GM12878 (cell line): Measurements from ENCODE around the gene FGD4. TPM values are rescaled to one million over a fixed set of nuclear protein-coding genes. Genes with fewer than 3 reads are reported as not detected.

Experiments
- ATAC-seq: fragments of 200-7000 bp; cut with Tn5 transposase; 3 replicates; pipeline ENCODE4 v1.9.1; 2020; ENCODE audit warnings: mild to moderate bottlenecking, moderate library complexity
- BruUV-seq: library from RNA; stranded (reverse); fragments of 400-500 nt; replicated peaks from 2 replicates; lab custom pipeline; 2021; lab: Mats Ljungman, UMichigan
- CTCF ChIA-PET: fragments of 300-600 bp; sonication (Branson Sonifier 250); formaldehyde crosslinking; extraction: SDS; loops from one replicate; lab custom pipeline; 2021; ENCODE audit warnings: inconsistent platforms; lab: Yijun Ruan, JAX
- POLR2A ChIA-PET: fragments of 350-600 bp; formaldehyde crosslinking; extraction: SDS; loops from one replicate; lab custom pipeline; 2021; ENCODE audit warnings: inconsistent platforms; lab: Charles Lee
- RAD21 ChIA-PET: fragments of 300-600 bp; sonication (Branson Sonifier 250); formaldehyde crosslinking; loops from one replicate; lab custom pipeline; 2023; ENCODE audit warnings: antibody characterized with exemption; ENCODE audit not compliant: unreplicated experiment; lab: Charles Lee
- SMC1A ChIA-PET: fragments of 300-600 bp; sonication (Branson Sonifier 250); formaldehyde crosslinking; loops from one replicate; lab custom pipeline; 2023; ENCODE audit not compliant: unreplicated experiment, uncharacterized antibody; lab: Charles Lee
- DNase-seq: peaks from one replicate; pipeline ENCODE4 v3.0.0-alpha.2; 2011; ENCODE audit warnings: low read depth, low spot score
- FAIRE-seq: peaks from 3 replicates; lab custom pipeline; 2011; peaks lifted over from hg19 to GRCh38; lab: Jason Lieb, UNC
- H2AFZ ChIP-seq: 2 replicates; pipeline ENCODE4 v1.6.0; 2011; ENCODE audit warnings: low read depth, low read length, control low read depth; ENCODE audit not compliant: control insufficient read depth
- H3K27ac ChIP-seq: 2 replicates; pipeline ENCODE4 v1.5.1; 2011; ENCODE audit warnings: control low read depth; ENCODE audit not compliant: control insufficient read depth, insufficient read depth
- H3K27me3 ChIP-seq, 2 experiments: replicated peaks in 1 of 2; 2 replicates each; pipeline versions ENCODE4 v1.6.0 to v1.6.1; 2011; ENCODE audit warnings: low read length in 1 of 2; ENCODE audit not compliant: control insufficient read depth in 2 of 2, insufficient read depth in 2 of 2
- H3K36me3 ChIP-seq, 2 experiments: 2 replicates each; pipeline ENCODE4 v1.5.1; 2011; ENCODE audit warnings: low read length in 1 of 2; ENCODE audit not compliant: control insufficient read depth in 2 of 2, insufficient read depth in 2 of 2
- H3K4me1 ChIP-seq: 2 replicates; pipeline ENCODE4 v1.6.1; 2011; ENCODE audit warnings: mild to moderate bottlenecking, low read length, moderate library complexity, mixed read lengths; ENCODE audit not compliant: control insufficient read depth, insufficient read depth
- H3K4me2 ChIP-seq: 2 replicates; pipeline ENCODE4 v1.6.0; 2011; ENCODE audit warnings: control low read depth; ENCODE audit not compliant: control insufficient read depth, insufficient read depth
- H3K4me3 ChIP-seq: fragments of 200-600 bp; sonication (generic); 2 replicates; pipeline ENCODE4 v1.5.1; 2016
- H3K79me2 ChIP-seq: 2 replicates; pipeline ENCODE4 v1.6.0; 2011; ENCODE audit warnings: low read length; ENCODE audit not compliant: control insufficient read depth, insufficient read depth
- H3K9ac ChIP-seq: 2 replicates; pipeline ENCODE4 v1.8.0; 2011; ENCODE audit warnings: low read length, control low read depth, mixed read lengths; ENCODE audit not compliant: control insufficient read depth, insufficient read depth
- H3K9me3 ChIP-seq: replicated peaks from 3 replicates; pipeline ENCODE4 v1.5.1; 2011; ENCODE audit warnings: mild to moderate bottlenecking, low read length; ENCODE audit not compliant: control insufficient read depth, insufficient read depth
- H4K20me1 ChIP-seq: 2 replicates; pipeline ENCODE4 v1.6.0; 2011; ENCODE audit not compliant: control insufficient read depth, insufficient read depth
- ASH2L ChIP-seq: fragments of 300-600, 200-600 bp; sonication (generic); IDR thresholded peaks from 2 replicates; pipeline ENCODE4 v1.6.1; 2017; ENCODE audit warnings: low read depth, mild to moderate bottlenecking, borderline replicate concordance
- EED ChIP-seq: sonication (generic); IDR thresholded peaks from 2 replicates; pipeline ENCODE4 v1.6.1; 2016; ENCODE audit warnings: antibody characterized with exemption, low read depth
- IKZF1 ChIP-seq: fragments of 450-650 bp; conservative IDR thresholded peaks from 2 replicates; pipeline ENCODE4 v1.6.1; 2017; ENCODE audit warnings: antibody characterized with exemption, mild to moderate bottlenecking
- JUND ChIP-seq: IDR thresholded peaks from 2 replicates; pipeline ENCODE4 v1.6.1; 2012; ENCODE audit warnings: low read depth, mild to moderate bottlenecking, low read length, improper control_type of control experiment, moderate library complexity
- KDM1A ChIP-seq: fragments of 200-600 bp; sonication (generic); IDR thresholded peaks from 2 replicates; pipeline ENCODE4 v1.6.1; 2016; ENCODE audit warnings: borderline replicate concordance
- MLLT1 ChIP-seq: fragments of 450-650 bp; IDR thresholded peaks from 2 replicates; pipeline ENCODE4 v1.6.1; 2016; ENCODE audit warnings: mild to moderate bottlenecking
- MYB ChIP-seq: fragments of 150-350 bp; IDR thresholded peaks from 2 replicates; pipeline ENCODE4 v1.6.1; 2014; ENCODE audit warnings: mild to moderate bottlenecking, low read depth, low read length, borderline replicate concordance
- NFIC ChIP-seq: IDR thresholded peaks from 2 replicates; pipeline ENCODE4 v1.6.1; 2012; ENCODE audit warnings: low read depth, mild to moderate bottlenecking, inconsistent platforms, low read length, moderate library complexity
- NKRF ChIP-seq: fragments of 450-650 bp; conservative IDR thresholded peaks from 2 replicates; pipeline ENCODE4 v1.6.1; 2017; ENCODE audit warnings: mild to moderate bottlenecking, moderate library complexity
- POLR2AphosphoS5 ChIP-seq: IDR thresholded peaks from 2 replicates; pipeline ENCODE4 v1.6.1; 2011; ENCODE audit warnings: mild to moderate bottlenecking, low read length, inconsistent platforms
- RAD51 ChIP-seq: fragments of 450-650 bp; IDR thresholded peaks from 2 replicates; pipeline ENCODE4 v1.6.1; 2016; ENCODE audit warnings: moderate library complexity, mild to moderate bottlenecking, inconsistent platforms
- SIX5 ChIP-seq: IDR thresholded peaks from 2 replicates; pipeline ENCODE4 v1.6.1; 2011; ENCODE audit warnings: mild to moderate bottlenecking, low read depth, low read length, moderate library complexity; ENCODE audit not compliant: severe bottlenecking
- YBX1 ChIP-seq: fragments of 450-650 bp; IDR thresholded peaks from 2 replicates; pipeline ENCODE4 v1.6.1; 2016; ENCODE audit warnings: antibody characterized with exemption
- ZNF622 ChIP-seq: fragments of 450-650 bp; IDR thresholded peaks from 2 replicates; pipeline ENCODE4 v1.6.1; 2017; ENCODE audit warnings: mild to moderate bottlenecking, inconsistent platforms
- ZSCAN29 ChIP-seq: fragments of 450-650 bp; IDR thresholded peaks from 2 replicates; pipeline ENCODE4 v1.6.1; 2017; ENCODE audit warnings: mild to moderate bottlenecking, moderate library complexity
- WGBS: methylation state at CpG from one replicate; pipeline ENCODE4 v1.1.6; 2016; ENCODE audit warnings: low lambda C conversion rate; ENCODE audit not compliant: insufficient replicate concordance, insufficient coverage; ENCODE audit errors: missing lambda C conversion rate; 5-methylcytosine and 5-hydroxymethylcytosine counted together
- in situ Hi-C: fragments of 300-500 bp; cut with MboI; formaldehyde crosslinking; loops from 9 replicates; pipeline ENCODE4 v1.14.3; 2018; ENCODE audit warnings: mixed read lengths
- intact Hi-C: fragments of 100-400 bp; cut with micrococcal nuclease; formaldehyde crosslinking; loops from one replicate; pipeline ENCODE4 v1.14.2; 2022; ENCODE audit not compliant: unreplicated experiment
- polyA plus RNA-seq, 11 experiments: library from polyadenylated mRNA; depleted of rRNA in 4 of 11; unstranded in 6 of 11; stranded (reverse) in 5 of 11; fragments of >200 nt; fragmentation: Nextera tagmentation in 4 of 11; fragmentation: Illumina TruSeq in 1 of 11; extraction: Ambion mirVana in 4 of 11; extraction: Trizol in 1 of 11; gene quantifications; 1 replicate in 1 of 11; 2 replicates in 10 of 11; pipeline versions ENCODE4 v1.2.1 to v1.2.3, GENCODE V29; 2011 to 2016; ENCODE audit warnings: inconsistent platforms in 2 of 11, missing spikeins in 2 of 11, low read depth in 1 of 11
- total RNA-seq, 4 experiments: library from RNA; depleted of rRNA in 3 of 4; stranded (reverse); fragments of >200 nt in 3 of 4; fragmentation: Illumina TruSeq in 1 of 4; extraction: Trizol in 1 of 4; gene quantifications; 2 replicates each; pipeline versions ENCODE4 v1.2.1 to v1.2.3, GENCODE V29; 2013 to 2021
- TF ChIP-seq, protein P1 (sequence below): fragments of 450-650 bp; formaldehyde crosslinking; IDR thresholded peaks from 2 replicates; pipeline ENCODE4 v1.4.0; 2020; ENCODE audit warnings: mild to moderate bottlenecking, moderate library complexity
- TF ChIP-seq, protein P2 (sequence below): fragments of 450-650 bp; IDR thresholded peaks from 2 replicates; pipeline ENCODE4 v1.6.1; 2017; ENCODE audit warnings: mild to moderate bottlenecking, low read depth, inconsistent platforms; ENCODE audit not compliant: poor library complexity, severe bottlenecking

Gene FGD4
- total and polyA plus RNA-seq, 10 of the 15 experiments (the other 5 are each of a cell fraction or from before 2014, with no cell fraction given) = 0.01 to 0.18 (median 0.08) TPM; not detected in 3

GRCh38 chr12:32693036-32693435 is 293.7 kb downstream of the FGD4 start:
- Histone ChIP-seq H3K9me3 (peaks cover 3% of the 10 kb centered on the region; the same call in 1 of the 3 replicates), H3K4me3 (no peak overlapping the region), H4K20me1 (no peaks in the 10 kb centered on the region), H3K9ac (no peak overlapping the region), H2AFZ (no peak overlapping the region), H3K27me3 (no peaks in the 10 kb centered on the region), H3K79me2 (peaks cover 80% of the 10 kb centered on the region), H3K27ac (no peak overlapping the region), H3K36me3 (peaks cover 0 to 1% of the 10 kb centered on the region in 2 experiments; a peak in 1 of 4 replicates), H3K4me1 (no peaks in the 10 kb centered on the region), H3K4me2 (no peak overlapping the region)
- FAIRE-seq = no peak
- TF ChIP-seq MLLT1 (no peak), EED (no peak), JUND (no peak), YBX1 (no peak), MYB (no peak), NFIC (no peak), KDM1A (no peak), SIX5 (no peak), POLR2AphosphoS5 (no peak), IKZF1 (no peak), ZNF622 (no peak), ZSCAN29 (no peak), ASH2L (no peak), NKRF (no peak), RAD51 (no peak)
- TF ChIP-seq, protein P1, sequence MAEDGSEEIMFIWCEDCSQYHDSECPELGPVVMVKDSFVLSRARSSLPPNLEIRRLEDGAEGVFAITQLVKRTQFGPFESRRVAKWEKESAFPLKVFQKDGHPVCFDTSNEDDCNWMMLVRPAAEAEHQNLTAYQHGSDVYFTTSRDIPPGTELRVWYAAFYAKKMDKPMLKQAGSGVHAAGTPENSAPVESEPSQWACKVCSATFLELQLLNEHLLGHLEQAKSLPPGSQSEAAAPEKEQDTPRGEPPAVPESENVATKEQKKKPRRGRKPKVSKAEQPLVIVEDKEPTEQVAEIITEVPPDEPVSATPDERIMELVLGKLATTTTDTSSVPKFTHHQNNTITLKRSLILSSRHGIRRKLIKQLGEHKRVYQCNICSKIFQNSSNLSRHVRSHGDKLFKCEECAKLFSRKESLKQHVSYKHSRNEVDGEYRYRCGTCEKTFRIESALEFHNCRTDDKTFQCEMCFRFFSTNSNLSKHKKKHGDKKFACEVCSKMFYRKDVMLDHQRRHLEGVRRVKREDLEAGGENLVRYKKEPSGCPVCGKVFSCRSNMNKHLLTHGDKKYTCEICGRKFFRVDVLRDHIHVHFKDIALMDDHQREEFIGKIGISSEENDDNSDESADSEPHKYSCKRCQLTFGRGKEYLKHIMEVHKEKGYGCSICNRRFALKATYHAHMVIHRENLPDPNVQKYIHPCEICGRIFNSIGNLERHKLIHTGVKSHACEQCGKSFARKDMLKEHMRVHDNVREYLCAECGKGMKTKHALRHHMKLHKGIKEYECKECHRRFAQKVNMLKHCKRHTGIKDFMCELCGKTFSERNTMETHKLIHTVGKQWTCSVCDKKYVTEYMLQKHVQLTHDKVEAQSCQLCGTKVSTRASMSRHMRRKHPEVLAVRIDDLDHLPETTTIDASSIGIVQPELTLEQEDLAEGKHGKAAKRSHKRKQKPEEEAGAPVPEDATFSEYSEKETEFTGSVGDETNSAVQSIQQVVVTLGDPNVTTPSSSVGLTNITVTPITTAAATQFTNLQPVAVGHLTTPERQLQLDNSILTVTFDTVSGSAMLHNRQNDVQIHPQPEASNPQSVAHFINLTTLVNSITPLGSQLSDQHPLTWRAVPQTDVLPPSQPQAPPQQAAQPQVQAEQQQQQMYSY (CRISPR knock-in tag) = no peak
- TF ChIP-seq, protein P2, sequence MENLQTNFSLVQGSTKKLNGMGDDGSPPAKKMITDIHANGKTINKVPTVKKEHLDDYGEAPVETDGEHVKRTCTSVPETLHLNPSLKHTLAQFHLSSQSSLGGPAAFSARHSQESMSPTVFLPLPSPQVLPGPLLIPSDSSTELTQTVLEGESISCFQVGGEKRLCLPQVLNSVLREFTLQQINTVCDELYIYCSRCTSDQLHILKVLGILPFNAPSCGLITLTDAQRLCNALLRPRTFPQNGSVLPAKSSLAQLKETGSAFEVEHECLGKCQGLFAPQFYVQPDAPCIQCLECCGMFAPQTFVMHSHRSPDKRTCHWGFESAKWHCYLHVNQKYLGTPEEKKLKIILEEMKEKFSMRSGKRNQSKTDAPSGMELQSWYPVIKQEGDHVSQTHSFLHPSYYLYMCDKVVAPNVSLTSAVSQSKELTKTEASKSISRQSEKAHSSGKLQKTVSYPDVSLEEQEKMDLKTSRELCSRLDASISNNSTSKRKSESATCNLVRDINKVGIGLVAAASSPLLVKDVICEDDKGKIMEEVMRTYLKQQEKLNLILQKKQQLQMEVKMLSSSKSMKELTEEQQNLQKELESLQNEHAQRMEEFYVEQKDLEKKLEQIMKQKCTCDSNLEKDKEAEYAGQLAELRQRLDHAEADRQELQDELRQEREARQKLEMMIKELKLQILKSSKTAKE = no peak
- WGBS = 53% methylated on average over 1 of the region's 1 CpG
- DNase-seq = no peak
- ChIA-PET POLR2A (no interaction called here), SMC1A (interaction anchor here (0.6 kb wide), 1 partner anchor 141 kb away, joined by 3 read pairs; no protein-coding TSS in a partner anchor), RAD21 (no interaction called here), CTCF (no interaction called here)
- no TSS peak for BruUV-seq
- ATAC-seq = no peak
- in situ Hi-C loops = loop anchor here (5.0 kb wide), 1 partner anchor 49 kb away; no protein-coding TSS in a partner anchor
- intact Hi-C loops = no loop called here
